Caki2 (cell line): ENCODE results near the gene MTRF1L. TPM values are rescaled to one million over a fixed set of nuclear protein-coding genes. Genes with fewer than 3 reads are reported as not detected.
A peak's percentile ranks its signal among the peaks of the same experiment; 100 is the strongest.
"Not testable (repeated sequence)": the region's sequence is repeated elsewhere in the genome, so short reads cannot be mapped to it uniquely, and the experiment has no call there.

Experiments used
- DNase-seq: peaks from one replicate; pipeline ENCODE4 v3.0.0-alpha.2; 2015; ENCODE audit warnings: low read depth
- in situ Hi-C: cut with HindIII; loops from 2 replicates; pipeline ENCODE4 v1.10.0; 2016; ENCODE audit warnings: low sequenced_read_pairs, low pct_unique_long_range_greater_than_20kb, mixed read lengths
- total RNA-seq: library from RNA; depleted of rRNA; stranded (reverse); fragments of >200 nt; shearing (Covaris generic); gene quantifications from 2 replicates; pipeline ENCODE4 v1.2.3, GENCODE V29; 2014; ENCODE audit warnings: low replicate concordance

The MTRF1L gene
- total RNA-seq, 1 experiment from 2014 or later: 10.0 TPM

DNA sequence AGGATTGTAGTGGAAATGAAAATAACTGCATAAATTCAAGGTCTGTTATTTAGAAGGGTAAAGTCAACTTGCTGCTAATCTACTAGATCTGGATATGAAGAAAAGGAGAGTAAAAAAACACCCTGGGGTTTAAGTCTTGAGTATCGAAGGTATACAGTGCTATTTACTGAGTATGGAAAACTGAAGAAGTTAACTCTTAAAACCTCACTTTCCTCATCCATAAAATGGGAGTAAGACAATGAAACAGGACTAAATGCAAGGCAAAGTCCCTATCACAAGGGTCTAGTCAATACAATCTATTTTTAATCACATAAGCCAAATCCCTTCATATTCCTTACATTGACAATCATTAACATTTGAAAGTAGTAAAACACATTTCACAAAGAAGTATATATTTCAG lies 21.9 kb downstream of the MTRF1L start:
- in situ Hi-C loops: no loop called here
- DNase-seq: no peak

DNA sequence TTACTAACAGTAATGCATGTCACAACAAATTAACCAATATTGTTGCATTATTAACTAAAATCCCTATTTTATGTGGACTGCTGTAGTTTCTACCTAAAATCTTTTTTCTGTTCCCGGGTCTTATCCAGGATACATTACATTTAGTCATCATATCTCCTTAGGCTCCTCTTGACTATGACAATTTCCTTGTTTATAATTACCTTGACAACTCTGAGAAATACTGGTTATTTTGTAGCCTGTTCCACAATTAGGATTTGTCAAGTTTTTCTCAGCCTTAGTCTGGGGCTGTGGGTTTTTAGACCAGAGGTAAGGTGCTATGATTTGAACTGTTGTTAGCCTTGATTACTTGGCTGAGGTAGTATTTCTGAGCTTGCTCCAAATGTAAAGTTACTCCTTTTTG lies 23.4 kb downstream of the MTRF1L start:
- in situ Hi-C loops: no loop called here
- DNase-seq: no peak

DNA sequence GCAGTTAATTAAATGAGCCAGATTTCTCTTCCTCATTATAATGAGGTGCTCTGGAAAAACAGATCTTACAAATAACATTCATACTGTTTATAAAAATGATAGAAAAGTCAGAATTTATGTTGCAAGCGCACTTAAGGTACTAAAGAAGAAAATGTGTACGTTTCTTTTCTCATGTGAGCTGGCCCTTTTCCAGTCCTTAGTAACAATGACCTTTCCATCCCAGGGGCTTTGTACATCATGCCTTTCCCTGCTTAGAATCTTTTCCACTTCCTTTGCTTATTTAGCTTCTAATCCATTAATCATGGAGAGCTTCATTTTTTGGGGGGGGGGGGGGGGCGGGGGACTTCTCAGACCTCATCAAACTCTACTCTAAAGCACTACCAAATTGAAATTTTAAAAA lies 24.5 kb downstream of the MTRF1L start:
- no peak for DNase-seq
- in situ Hi-C loops: no loop called here

GRCh38 chr6:152977556-152977955 lies 25.0 kb downstream of the MTRF1L start:
- DNase-seq: no peak
- in situ Hi-C loops: no loop called here

DNA sequence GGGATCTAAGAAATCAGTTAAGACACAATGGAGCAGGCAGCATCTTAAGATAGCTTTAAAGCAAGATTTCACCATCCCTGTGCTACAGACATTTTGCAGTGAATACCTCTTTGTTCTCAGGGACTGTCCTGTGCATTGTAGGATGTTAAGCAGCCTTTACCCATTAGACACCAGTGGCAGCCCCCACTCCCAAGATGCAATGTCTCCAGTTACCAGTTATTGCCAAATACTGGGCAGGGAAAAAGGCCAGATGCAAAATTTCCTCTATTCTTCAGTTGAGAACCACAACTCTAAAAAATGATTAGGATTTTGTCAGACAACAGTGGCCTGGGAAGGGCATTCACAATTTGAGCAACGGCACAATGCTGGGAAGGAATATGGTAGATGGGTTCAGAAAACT lies 25.8 kb downstream of the MTRF1L start:
- DNase-seq: no peak
- in situ Hi-C loops: no loop called here

DNA sequence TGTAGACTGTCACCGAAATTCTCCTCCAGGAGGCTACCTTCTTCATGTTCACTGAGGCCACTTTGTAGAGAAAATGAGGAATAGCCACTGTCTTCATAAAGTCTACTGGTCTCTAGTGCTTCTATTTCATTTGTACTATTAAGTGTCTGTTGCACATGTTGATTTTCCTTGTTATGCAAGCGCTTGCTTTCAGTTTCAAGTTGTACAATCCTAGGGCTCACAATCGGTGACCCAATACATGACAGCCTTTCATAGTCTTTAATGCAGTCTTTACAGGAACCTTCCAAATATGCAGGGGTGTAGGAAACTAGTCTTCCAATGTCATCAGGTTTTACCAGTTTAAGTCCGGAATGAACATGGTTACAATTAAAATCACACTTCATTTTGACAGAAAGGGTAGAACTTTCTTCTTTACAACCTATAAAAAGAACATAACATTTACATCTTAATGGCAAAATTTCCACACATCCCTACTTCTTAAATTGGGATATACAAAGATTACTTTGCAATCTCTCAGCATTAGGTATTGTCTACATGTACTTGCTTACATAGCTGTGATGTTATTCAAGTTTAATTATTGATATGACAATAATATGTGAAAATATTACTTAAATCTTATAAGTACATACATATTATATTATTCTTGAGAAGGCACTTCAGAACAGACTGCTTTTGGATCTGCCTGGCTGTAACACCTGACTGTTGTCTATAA lies 27.1 kb downstream of the MTRF1L start:
- DNase-seq: no peak
- in situ Hi-C loops: no loop called here

DNA sequence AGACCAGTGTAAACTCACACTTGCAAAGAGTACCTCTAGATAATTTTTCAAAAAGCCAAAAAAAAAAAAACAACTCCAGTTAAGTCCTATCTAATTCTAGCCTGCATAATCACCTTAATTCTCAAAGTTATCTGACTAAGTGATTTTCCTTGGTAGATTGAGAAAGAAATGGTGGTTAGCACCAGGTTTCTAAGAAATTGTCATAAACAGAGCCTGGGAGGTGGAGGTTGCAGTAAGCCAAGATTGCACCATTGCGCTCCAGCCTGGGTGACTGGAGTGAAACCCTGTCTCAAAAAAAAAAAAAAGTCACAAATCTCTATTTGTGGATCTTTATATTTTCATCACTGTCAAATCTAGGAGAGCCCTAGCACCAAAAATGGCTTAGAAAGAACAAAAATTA lies 28.6 kb downstream of the MTRF1L start:
- in situ Hi-C loops: no loop called here
- DNase-seq: no peak

- in situ Hi-C loops: no loop called here
Observed at GRCh38 chr6:152969688-152970418, 32.7 kb downstream of the MTRF1L start.

DNA sequence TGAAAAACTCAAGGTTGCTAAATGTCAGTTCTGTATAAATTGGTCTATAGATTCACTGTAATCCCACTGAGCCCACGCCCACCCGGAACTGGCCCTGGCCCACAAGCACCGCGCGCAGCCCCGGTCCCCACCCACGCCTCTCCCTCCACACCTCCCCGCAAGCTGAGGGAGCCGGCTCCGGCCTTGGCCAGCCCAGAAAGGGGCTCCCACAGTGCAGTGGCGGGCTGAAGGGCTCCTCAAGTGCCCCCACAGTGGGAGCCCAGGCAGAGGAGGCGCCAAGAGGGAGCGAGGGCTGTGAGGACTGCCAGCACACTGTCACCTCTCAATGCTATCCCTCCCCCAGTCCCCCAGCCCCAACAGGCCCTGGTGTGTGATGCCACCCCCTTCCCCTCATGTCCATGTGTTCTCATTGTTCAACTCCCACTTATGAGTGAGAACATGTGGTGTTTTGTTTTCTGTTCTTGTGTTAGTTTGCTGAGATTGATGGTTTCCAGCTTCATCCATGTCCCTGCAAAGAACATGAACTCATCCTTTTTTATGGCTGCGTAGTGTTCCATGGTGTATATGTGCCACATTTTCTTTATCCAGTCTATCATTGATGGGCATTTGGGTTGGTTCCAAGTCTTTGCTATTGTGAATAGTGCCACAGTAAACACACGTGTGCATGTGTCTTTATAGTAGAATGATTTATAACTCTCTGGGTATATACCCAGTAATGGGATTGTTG lies 36.2 kb downstream of the MTRF1L start:
- DNase-seq, in situ Hi-C loops: not testable (repeated sequence)

More at GRCh38 chr6:152969688-152970418, 32.7 kb downstream of the MTRF1L start:
- DNase-seq: no peak

DNA sequence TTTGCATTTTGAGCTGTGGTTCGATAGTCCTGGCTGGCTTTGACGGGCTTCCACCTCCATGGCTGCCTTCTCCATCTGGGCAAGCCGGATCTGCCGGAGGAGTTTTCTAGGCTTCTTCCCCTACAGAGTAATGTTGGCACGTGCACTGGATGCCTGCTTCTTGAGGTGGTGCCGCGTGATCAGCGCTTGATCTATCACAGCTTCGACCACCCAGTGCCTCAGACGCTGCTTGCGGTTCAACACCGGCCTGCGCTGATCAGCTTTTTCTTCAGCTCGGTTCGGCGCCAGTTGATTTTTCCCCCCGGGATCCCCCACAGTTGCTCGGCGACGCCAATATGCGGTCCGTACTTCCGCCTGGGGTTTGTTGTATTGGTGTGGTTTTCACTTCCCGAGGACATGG lies 43.2 kb downstream of the MTRF1L start:
- in situ Hi-C loops: no loop called here
- no peak for DNase-seq

DNA sequence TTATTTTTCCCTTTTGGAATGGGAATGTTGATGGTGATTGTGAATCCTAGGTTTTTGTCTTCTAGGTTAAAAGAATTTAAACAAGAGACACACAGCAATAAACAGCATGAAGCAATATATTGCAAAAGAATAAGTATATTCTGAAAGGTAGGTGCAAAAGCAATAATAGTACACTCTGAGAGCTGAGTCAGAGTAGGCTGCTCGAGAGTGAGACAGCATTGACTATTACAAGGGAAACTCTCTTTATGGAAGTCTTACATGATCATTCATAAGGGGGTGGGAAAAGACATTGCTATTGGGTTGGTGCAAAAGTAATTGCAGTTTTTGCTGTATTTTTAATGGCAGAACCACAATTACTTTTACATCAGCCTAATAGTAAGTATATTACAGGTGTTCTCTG lies 44.7 kb downstream of the MTRF1L start:
- no peak for DNase-seq
- in situ Hi-C loops: no loop called here

DNA sequence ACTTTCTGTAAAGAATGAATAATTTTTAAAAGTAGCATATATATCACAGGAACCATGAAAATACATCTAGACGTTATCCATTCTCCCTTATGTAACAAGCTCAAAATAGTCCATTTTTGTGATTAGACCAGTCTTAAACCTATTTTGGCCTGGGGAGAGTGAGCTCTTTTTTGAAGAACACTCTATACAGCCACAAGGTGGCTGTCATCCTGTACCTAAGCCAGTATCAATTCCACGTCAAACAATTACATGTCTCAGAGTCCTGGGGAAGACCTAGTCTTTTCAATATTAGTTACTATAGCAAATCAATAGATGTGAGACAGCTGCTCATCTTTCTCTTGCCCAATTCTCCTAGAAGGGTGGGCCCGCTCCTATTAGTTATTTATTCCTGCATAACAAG lies 48.1 kb downstream of the MTRF1L start:
- no peak for DNase-seq
- in situ Hi-C loops: no loop called here

- in situ Hi-C loops: no loop called here
- peak; percentile 17 for DNase-seq
Observed at GRCh38 chr6:152952866-152953509, 49.5 kb downstream of the MTRF1L start.

GRCh38 chr6:152952045-152952444 lies 50.5 kb downstream of the MTRF1L start:
- in situ Hi-C loops: no loop called here
- DNase-seq: peak; percentile 10

GRCh38 chr6:152950240-152950639 lies 52.3 kb downstream of the MTRF1L start:
- no peak for DNase-seq
- in situ Hi-C loops: no loop called here

DNA sequence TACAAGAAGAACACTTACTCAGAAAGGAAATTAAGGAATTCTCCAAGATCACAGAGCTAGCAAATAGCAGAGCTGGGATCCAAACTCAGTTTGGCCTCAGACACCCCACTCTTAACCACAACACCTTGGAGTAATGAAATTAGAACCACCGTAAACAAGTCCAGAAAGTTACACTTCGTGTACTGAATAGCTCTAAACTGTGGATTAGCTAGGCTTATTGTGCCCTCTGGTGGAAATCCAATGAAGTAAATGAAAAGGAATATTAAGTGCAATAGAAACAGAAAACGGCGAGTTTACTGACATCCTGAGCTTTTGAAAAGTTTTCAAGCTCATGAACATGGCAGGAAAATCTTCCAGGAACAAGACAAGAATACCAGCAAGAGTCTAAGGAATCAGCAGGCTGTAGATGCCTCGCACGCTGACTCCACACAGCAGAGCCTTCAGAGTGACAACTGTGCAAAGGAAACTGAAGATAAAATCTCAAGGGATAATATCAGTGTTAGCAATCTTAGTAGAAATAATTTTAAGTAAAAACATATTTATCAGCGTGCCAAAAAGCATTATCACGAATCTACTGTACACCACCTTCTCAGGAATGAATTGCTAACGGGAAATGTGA lies 54.2 kb downstream of the MTRF1L start:
- peak; percentile 14 for DNase-seq
- in situ Hi-C loops: no loop called here

DNA sequence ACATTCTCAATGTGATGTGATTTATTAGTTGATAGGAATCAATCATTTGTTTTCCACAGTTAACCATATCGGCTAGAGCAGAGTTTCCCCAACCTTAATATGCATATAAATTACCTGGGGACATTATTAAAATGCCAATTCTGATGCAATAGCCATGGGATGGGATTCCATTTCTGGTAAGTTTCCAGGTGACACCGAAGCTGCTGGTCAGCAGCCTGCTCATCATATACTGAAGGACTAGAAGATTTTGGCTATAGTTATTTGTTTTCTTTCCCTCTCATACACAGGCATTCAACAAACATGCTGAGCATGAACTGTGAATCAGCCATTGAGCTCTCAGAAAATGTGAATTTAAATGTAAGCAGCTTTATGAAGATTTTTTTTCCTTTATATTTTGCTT lies 55.5 kb downstream of the MTRF1L start:
- DNase-seq: no peak
- in situ Hi-C loops: no loop called here

GRCh38 chr6:152946484-152946883 lies 56.0 kb downstream of the MTRF1L start:
- in situ Hi-C loops: no loop called here

More at GRCh38 chr6:152946484-152946883, 56.0 kb downstream of the MTRF1L start:
- no peak for DNase-seq
